ENCODE measurements around the gene RTRAF.

GRCh38 chr14:52046376-52046917 is 57.1 kb downstream of the RTRAF start:
- TF ChIP-seq CTCF (IDR thresholded peaks at IDR 0.05) (no peak), EZH2 (IDR thresholded peaks at IDR 0.05; ENCODE audit: borderline replicate concordance, insufficient read depth, low read depth, low read length, poor library complexity, severe bottlenecking) (no peak)
